Ramos (cell line): Measurements from ENCODE around the gene TBC1D10A.

Source experiments
- in situ Hi-C: fragments of 300-500 bp; cut with MboI; formaldehyde crosslinking; loops from one replicate; pipeline ENCODE4 v1.14.3; 2022; ENCODE audit warnings: low sequenced_read_pairs; ENCODE audit not compliant: unreplicated experiment

TBC1D10A gene

DNA sequence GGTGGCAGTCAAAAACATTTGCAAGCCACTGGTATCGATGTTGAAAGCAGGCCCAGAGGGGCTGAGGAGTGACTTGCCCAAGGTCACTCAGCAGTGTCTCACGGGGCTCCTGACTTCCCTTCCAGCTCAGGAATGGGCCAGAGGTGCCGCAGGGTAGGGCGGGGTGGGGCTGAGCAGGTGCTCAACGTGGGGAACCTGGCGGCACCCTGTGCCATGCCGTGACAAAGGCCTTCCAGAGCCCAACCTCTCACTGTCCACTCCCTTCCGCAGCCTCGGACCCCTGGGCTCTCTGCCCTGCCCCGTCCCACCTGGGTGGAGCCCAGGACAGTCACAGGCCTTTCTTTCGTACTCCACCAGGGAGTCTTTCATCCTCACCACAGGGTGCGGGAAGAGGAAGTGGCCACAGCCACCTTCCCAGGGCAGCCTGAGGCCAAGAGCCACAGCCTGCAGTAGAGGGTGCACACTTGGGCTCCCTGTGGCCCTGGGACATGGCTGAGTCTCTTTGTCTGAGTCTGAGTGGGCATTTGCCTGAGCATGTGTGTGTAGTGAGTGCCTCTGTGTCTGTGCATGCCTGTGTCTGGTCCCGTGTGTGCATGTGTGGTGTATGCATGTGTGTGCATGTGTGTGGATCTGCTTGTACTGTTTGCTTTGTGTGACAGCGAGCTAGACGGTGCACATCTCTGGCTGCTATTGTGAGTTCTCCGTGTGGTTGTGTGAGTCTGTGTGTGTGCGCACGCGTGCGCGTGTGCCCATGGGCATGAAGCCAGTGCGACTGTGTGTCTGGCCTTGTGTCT, 74.1 kb downstream of the TBC1D10A start:
- in situ Hi-C loops: no loop called here

- in situ Hi-C loops: no loop called here
Observed at GRCh38 chr22:30251711-30252110, 75.0 kb downstream of the TBC1D10A start.

DNA sequence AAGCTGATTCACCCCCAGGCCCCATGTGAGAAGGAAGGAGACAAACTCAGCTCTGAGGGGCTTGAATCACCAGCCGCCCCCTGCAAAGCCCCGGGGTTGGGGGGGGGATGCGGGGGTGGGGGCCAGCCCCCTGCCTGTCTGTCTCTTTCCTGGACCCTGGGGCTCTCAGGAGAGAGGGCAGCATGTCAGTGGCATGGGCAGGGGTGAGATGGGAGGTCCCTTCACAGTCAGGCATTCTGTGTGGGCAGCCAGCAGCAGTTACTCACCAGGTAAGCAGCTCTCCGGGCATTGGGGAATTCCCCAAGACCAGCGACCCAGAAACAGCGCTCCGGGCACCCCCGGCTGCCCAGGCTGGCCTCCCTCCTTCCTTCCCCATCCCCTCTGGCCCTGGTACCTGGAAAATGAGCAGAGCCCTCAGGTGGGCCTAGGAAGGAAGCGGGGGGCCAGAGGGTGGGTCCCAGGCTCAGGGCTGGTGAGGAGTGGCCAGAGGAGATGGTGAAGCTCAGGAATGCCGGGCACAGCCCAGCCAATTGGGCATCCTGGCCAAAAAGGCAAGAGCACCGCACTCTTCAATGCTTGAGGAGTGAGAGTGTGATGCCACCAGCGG, 76.0 kb downstream of the TBC1D10A start:
- in situ Hi-C loops: no loop called here

GRCh38 chr22:30250039-30250565, 76.6 kb downstream of the TBC1D10A start:
- in situ Hi-C loops: no loop called here

DNA sequence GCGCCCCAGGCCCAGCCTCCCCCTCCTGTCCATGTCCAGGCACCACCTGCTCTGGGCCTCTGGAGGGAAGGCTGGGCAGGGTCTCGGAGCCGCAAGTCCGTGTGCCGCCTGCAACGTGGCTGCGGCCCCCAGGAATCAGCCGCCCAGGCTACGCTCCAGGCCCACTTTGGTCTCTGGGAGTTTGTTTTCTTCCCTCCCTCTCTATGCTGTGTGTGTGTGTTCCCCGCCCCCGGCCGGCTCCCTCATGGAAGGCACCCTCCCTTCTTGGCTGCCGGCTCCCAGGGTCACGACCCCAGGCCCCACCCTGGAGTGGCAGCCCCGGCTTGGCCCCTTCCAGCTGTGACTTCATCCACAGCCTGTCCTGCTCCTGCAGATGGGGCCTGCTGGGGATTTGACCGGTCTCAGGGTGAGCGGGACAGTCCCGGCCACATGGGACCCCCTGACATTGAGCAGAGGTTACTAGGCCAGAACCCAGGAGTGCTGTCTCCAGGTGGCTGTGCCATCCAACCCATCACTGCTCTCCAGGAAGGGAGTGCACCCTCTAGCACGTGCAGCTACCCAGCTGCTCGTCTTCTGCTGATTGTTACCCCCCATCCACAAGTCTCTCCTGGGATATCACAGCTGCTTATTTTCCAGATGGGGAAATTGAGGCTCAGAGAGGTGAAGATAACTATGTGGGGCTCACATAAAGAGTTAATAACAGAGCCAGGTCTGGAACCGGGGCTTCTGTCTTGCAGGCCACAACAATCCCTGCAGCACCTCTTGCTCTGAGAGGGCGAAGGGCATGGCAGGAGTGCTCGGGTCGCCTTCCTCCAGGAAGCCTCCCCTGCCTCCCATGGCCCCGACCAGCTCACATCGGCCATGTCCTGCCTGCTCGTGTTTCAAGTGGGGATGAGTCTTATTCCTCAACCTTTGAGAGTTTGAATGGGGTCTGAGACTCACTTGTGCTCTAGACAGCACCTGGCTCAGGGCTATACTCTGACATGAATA, 77.4 kb downstream of the TBC1D10A start:
- in situ Hi-C loops: no loop called here

GRCh38 chr22:30248484-30248883, 78.3 kb downstream of the TBC1D10A start:
- in situ Hi-C loops: no loop called here

DNA sequence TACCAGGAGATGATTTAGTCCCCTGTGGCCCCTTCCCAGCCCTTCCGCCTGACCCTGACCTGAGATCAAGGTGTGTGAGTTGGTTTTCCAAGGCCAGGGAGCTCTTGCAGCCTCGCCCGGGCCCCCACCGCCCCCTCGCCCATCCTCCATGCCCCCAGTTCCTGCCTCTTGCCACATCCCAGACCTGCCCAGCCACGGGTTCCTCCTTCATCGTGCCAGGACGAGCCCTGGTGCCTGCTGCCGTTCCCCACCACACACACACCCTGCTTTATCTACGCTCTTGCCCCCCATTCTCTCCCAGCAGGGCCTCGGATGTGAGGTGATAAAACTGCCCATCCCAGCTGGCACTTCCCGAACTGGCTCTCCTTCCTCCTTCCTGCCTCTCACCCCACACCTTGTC, 78.8 kb downstream of the TBC1D10A start:
- in situ Hi-C loops: no loop called here

DNA sequence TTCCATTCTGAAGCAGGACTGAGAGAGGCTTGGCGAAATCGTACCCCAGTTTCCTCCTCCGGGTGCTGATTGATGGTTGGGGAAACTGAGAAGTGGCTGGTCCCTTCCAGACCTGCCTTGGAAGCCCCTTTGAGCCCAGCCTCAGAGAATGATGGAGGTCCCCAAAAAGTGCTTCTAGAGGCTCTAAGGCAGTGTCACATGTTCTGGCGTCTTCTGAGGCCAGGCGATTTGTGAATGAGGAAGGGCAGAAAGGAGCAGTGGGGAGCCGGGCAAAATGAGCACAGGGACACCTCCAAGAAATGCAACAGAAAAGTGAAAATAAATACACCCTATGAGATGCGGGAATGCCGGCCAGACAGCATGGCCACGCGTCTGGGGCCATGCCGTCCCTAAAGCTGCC, 79.2 kb downstream of the TBC1D10A start:
- in situ Hi-C loops: no loop called here

- in situ Hi-C loops: no loop called here
Observed at GRCh38 chr22:30246814-30247376, 79.8 kb downstream of the TBC1D10A start.

DNA sequence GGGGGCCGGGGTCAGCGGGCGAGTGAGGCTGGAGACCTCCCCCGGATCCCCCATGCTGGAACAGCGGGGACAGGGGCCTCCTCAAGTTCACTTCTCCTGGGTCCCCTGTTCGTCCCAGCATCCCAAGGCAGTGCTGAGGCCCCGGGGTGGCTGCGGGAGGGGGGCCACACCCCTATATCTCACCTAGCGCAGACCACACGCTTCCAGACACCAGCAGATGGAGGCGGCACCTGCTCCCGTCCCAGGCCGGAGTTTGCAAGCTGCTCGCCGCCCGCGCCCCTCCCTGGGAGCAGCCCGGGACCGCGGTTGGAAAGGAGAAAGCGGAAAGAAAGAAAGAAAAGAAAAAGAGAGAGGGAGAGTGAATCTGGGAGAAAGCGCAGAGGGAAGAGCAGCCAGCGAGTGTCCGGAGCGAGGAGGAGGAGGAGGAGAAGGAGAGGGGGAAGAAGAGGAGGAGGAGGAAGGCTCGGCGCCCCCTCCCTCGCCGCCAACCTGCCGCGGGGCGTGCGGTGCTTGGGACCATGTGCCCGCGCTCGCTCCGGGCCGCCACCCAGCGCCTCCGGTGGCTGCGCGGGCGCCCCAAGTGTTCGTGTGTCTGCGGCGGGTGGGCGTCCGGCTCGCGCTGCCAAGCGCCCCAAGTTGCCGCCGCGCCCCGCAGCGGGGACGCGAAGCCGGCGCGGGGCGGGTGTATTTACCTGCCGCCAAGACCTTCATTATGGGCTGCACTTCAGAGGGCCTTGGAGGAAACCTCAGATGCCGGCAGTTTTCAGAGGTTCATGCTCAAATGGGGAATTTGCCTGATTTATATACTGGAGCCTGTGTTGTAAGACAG, 80.5 kb downstream of the TBC1D10A start, which contains the start of gene LIF:
TSS of gene LIF (minus strand) at position 775 of the 829 bp plus-strand sequence. CDS start at position 711, 64 bp downstream.
- in situ Hi-C loops: no loop called here

DNA sequence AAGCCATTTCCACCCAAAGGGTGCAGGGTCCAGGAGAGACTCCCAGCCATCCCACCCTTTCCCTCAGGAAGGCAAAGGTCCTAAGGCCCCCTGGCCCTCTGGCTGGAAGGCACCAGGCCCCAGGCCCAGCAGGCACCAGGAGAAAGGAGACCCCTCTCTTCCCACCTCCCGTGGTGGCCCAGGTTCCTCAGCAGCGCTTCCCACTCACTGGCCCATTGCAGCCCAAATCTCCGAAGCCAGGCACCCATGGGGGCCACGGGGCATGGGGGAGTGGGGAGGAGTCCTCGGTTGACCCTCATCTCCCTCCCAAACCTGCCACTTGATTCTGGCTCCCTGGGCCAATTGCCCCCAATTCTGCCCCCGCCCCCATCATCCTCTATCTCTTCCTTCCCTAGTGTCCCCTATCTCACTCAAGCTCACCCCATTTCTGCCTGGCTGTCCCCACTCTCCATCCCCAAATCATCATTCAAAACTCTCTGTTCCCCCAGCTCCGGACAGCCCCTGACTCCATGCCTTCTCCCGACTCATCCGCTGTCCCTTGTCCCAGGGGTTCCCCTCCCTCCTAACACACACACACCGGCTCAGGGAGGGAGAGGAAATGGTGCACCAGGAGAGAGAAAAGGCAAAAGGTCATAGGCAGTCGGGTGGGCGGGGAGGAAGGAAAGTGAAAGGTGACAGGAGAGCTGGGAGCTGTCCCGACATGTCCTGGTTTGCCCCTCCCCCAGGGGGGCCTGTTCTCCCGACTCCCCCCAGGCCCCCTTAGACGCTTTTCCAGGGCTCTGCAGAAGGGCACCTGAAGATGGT, 81.4 kb downstream of the TBC1D10A start:
- in situ Hi-C loops: no loop called here

DNA sequence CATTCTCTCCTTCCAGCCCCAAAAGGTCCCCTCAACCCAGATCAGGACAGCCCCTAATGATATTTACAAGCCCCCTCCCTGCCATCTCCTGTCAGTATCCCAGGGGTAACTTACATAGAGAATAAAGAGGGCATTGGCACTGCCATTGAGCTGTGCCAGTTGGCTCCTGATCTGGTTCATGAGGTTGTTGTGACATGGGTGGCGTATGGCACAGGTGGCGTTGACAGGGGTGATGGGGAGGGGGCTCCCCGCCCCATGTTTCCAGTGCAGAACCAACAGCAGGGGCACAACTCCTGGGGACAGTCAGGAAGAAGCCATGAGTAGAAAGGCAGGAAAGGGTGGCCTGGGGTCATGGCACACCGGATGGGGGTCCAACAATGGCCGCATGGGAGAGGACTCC, 82.1 kb downstream of the TBC1D10A start:
- in situ Hi-C loops: no loop called here

GRCh38 chr22:30244066-30244465, 82.7 kb downstream of the TBC1D10A start:
- in situ Hi-C loops: no loop called here

DNA sequence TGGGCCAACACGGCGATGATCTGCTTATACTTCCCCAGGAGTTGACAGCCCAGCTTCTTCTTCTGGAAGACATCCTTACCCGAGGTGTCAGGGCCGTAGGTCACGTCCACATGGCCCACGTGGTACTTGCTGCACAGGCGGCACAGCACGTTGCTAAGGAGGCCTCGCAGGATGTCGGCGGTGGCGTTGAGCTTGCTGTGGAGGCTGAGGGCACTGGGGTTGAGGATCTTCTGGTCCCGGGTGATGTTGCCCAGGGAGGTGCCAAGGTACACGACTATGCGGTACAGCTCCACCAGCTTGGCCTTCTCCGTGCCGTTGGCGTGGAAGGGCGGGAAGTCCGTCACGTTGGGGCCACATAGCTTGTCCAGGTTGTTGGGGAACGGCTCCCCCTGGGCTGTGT, 83.1 kb downstream of the TBC1D10A start:
- in situ Hi-C loops: no loop called here
